Peyer's patch (tissue), 4 donors: Measurements from ENCODE around the gene KSR2. TPM values are rescaled to one million over a fixed set of nuclear protein-coding genes. Genes with fewer than 3 reads are reported as not detected.

Experiments
- DNase-seq, 3 donors: peaks; one replicate each; pipeline ENCODE4 v3.0.0-alpha.2; 2017 to 2019
- H3K27ac ChIP-seq, 4 donors: fragments of 200-600 bp; sonication (generic); one replicate each; pipeline ENCODE4 v1.5.1; 2016 to 2019
- H3K27me3 ChIP-seq, 2 donors: fragments of 200-600 bp; sonication (generic); one replicate each; pipeline ENCODE4 v1.5.1; 2019
- H3K36me3 ChIP-seq, 3 donors: fragments of 200-600 bp; sonication (generic); one replicate each; pipeline ENCODE4 v1.5.1; 2016 to 2019
- H3K4me1 ChIP-seq, 4 donors: fragments of 200-600 bp; sonication (generic); one replicate each; pipeline ENCODE4 v1.5.1; 2016 to 2019
- H3K4me3 ChIP-seq, 4 donors: fragments of 200-600 bp; sonication (generic); 1 replicate in 3 of 4; 2 replicates in 1 of 4; pipeline ENCODE4 v1.5.1; 2016 to 2019; ENCODE audit warnings: mild to moderate bottlenecking in 1 of 4
- H3K9me3 ChIP-seq, 4 donors: fragments of 200-600 bp; sonication (generic); one replicate each; pipeline ENCODE4 v1.5.1; 2016 to 2019; ENCODE audit warnings: mild to moderate bottlenecking in 1 of 4
- POLR2A ChIP-seq, 2 donors: fragments of 450-650 bp; IDR thresholded peaks; one replicate each; pipeline ENCODE4 v1.5.1; 2017; ENCODE audit warnings: antibody characterized with exemption in 2 of 2, mild to moderate bottlenecking in 2 of 2, moderate library complexity in 2 of 2
- total RNA-seq, 4 donors: library from RNA; depleted of rRNA; stranded (reverse); fragments of >200 nt; gene quantifications; one replicate each; pipeline ENCODE4 v1.1.0, GENCODE V29; 2016
- TF ChIP-seq, protein P1 (sequence below), 6 experiments: fragments of 450-650 bp in 4 of 6; fragments of 200-600 bp in 2 of 6; sonication (generic) in 1 of 6; IDR thresholded peaks; one replicate each; pipeline ENCODE4 v1.5.1; 2017 to 2019; ENCODE audit warnings: antibody characterized with exemption in 6 of 6, mild to moderate bottlenecking in 3 of 6, moderate library complexity in 1 of 6

The KSR2 gene
- total RNA-seq, 4 donors from 2014 or later, result 0.27 to 0.53 (median 0.28) TPM; not detected in 1

DNA sequence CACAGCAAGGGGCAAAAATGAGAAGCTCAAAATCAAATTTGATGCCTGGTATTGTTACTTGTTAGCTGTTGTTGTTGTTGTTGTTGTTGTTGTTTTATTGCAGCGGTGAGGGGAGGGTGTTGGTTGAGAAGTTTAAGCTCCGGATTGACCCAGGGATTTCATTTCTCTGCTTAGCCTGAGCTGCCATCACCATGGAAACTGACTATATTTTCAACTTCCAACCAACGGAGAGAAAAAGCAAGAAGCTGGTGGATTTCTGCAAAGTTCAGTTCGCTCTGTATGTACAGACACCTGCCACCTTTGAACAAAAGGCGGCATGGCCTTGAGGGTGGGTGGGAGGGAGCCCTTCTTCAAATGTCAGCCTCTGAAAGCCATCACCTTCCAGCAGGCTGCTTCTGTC, 412.9 kb downstream of the KSR2 start:
- TF ChIP-seq, protein P1, sequence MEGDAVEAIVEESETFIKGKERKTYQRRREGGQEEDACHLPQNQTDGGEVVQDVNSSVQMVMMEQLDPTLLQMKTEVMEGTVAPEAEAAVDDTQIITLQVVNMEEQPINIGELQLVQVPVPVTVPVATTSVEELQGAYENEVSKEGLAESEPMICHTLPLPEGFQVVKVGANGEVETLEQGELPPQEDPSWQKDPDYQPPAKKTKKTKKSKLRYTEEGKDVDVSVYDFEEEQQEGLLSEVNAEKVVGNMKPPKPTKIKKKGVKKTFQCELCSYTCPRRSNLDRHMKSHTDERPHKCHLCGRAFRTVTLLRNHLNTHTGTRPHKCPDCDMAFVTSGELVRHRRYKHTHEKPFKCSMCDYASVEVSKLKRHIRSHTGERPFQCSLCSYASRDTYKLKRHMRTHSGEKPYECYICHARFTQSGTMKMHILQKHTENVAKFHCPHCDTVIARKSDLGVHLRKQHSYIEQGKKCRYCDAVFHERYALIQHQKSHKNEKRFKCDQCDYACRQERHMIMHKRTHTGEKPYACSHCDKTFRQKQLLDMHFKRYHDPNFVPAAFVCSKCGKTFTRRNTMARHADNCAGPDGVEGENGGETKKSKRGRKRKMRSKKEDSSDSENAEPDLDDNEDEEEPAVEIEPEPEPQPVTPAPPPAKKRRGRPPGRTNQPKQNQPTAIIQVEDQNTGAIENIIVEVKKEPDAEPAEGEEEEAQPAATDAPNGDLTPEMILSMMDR (IDR thresholded peaks at IDR 0.05), result no peak
- TF ChIP-seq POLR2A (IDR thresholded peaks at IDR 0.05), result no peak
- Histone ChIP-seq H3K9me3 (no peaks in the 10 kb centered on the region), H3K27ac (no peak overlapping the region), H3K4me3 (no peak overlapping the region), H3K4me1 (no peaks in the 10 kb centered on the region), H3K36me3 (no peaks in the 10 kb centered on the region), H3K27me3 (no peaks in the 10 kb centered on the region)
- no peak for DNase-seq

DNA sequence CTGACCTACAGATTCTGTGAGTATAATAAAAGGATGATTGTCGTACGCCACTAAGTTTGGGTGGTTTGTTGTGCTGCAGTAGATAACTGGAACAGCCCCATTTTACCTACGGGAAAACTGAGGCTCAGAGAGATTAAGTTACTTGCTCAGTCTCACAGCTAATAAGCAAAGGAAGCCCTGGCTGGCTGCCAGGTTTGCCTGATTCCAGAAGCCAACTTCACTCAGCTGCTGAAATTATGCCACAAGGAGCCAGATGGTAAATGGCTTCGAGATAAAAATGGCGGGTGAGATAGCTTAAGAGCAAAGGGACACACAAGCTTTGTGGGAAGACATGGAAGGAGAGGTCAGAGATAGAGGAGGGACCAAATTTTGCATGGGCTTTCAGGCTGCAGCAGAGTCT, 415.8 kb downstream of the KSR2 start:
- H3K9me3 ChIP-seq, result no peaks in the 10 kb centered on the region
- no peaks in the 10 kb centered on the region for H3K4me1 ChIP-seq
- no peak overlapping the region for H3K4me3 ChIP-seq
- no peaks in the 10 kb centered on the region for H3K36me3 ChIP-seq
- H3K27me3 ChIP-seq, result no peaks in the 10 kb centered on the region
- H3K27ac ChIP-seq, result no peak overlapping the region
- DNase-seq, result no peak
- TF ChIP-seq, protein P1 (IDR thresholded peaks at IDR 0.05), result no peak
- no peak for TF ChIP-seq POLR2A (IDR thresholded peaks at IDR 0.05)

DNA sequence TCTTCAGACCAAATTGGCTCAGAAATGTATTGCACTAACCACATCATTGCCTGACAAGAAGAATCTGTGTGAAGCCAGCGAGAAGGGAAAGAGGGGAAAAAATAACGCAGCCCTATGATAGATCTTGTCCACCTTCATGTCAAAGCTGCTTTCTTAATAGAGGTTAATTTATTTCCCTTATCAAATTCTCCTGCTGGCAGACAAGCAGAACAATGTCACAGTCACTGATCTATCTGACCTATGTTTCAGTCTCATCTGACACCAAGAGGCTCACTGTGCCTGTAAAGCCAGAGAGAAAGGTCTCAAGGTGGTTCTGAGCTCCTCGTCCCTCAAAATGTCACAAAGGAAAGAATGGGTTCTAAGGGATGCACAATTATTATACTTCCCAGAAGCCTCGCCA, 417.1 kb downstream of the KSR2 start:
- no peak overlapping the region for H3K4me3 ChIP-seq
- no peaks in the 10 kb centered on the region for H3K36me3 ChIP-seq
- no peak for DNase-seq
- H3K4me1 ChIP-seq, result no peaks in the 10 kb centered on the region
- H3K27me3 ChIP-seq, result no peaks in the 10 kb centered on the region
- TF ChIP-seq POLR2A (IDR thresholded peaks at IDR 0.05), result no peak
- TF ChIP-seq, protein P1 (IDR thresholded peaks at IDR 0.05), result no peak
- H3K9me3 ChIP-seq, result no peaks in the 10 kb centered on the region
- no peak overlapping the region for H3K27ac ChIP-seq

DNA sequence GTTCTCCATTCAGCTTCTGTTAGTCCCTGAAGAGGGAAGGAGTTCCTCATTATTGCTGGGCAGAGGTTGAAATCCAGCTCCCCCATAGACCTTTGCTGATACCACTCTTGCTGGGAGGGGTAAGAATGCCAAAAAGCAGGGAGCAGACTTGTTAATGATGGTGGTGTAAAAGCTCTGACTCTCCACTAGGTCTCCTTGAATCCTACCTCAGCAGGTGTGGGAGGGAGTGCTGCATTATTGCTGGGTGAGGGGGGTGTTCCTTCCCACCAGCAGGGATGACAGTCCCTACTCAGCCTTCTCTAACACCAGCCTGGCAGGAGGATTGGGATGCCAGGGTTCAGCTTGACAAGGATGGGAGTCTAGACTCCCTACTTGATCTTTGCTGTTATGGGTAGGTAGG, 421.6 kb downstream of the KSR2 start:
- DNase-seq, result no peak
- Histone ChIP-seq H3K4me1 (no peaks in the 10 kb centered on the region), H3K36me3 (no peaks in the 10 kb centered on the region), H3K9me3 (no peaks in the 10 kb centered on the region), H3K27ac (no peak overlapping the region), H3K4me3 (no peak overlapping the region), H3K27me3 (no peaks in the 10 kb centered on the region)
- TF ChIP-seq POLR2A (IDR thresholded peaks at IDR 0.05), result no peak
- TF ChIP-seq, protein P1 (IDR thresholded peaks at IDR 0.05), result no peak

DNA sequence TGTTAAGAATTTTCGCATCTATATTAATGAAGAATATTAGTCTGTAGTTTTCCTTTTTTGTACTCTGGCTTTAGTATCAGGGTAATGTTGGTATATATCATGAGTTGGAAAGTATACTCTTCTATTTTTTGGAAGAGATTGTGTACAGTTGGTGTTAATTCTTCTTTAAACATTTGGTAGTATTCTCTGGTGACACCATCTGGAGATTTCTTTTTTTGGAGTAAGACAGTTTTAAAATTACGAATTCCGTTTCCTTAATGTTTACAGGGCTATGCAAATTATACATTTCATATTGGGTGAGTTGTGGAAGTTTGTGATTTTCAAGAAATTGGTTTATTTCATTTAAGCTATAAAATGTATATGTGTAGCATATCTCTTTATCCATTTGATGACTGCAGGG, 423.6 kb downstream of the KSR2 start:
- TF ChIP-seq POLR2A (IDR thresholded peaks at IDR 0.05), result no peak
- TF ChIP-seq, protein P1 (IDR thresholded peaks at IDR 0.05), result no peak
- Histone ChIP-seq H3K27me3 (no peaks in the 10 kb centered on the region), H3K4me3 (no peak overlapping the region), H3K4me1 (no peaks in the 10 kb centered on the region), H3K27ac (no peak overlapping the region), H3K9me3 (no peaks in the 10 kb centered on the region), H3K36me3 (no peaks in the 10 kb centered on the region)
- DNase-seq, result no peak

DNA sequence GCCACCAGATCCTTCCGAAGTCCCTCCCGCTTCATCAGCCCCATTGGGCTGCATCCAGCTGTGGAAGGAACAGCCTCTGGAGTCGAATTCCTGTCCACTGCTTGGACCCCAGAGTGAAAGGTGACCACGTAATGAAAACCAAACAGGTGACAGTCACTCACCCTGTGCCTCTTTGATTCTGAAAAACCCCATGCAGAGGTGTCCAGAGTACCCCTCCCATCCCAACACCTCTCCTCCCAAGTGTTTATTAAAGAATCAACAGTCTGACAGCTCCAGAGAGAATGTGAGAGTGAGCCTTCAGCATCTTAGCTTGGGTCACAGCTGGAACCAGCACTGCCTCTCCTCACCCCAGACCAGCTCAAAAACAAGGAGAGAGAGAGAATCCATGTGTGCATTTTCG, 428.8 kb downstream of the KSR2 start:
- no peaks in the 10 kb centered on the region for H3K9me3 ChIP-seq
- H3K4me3 ChIP-seq, result no peak overlapping the region
- no peak for DNase-seq
- no peaks in the 10 kb centered on the region for H3K27me3 ChIP-seq
- no peak for TF ChIP-seq POLR2A (IDR thresholded peaks at IDR 0.05)
- TF ChIP-seq, protein P1 (IDR thresholded peaks at IDR 0.05), result no peak
- no peaks in the 10 kb centered on the region for H3K36me3 ChIP-seq
- H3K27ac ChIP-seq, result no peak overlapping the region
- no peaks in the 10 kb centered on the region for H3K4me1 ChIP-seq
